ENCODE measurements around the gene ABL2. TPM values are rescaled to one million over a fixed set of nuclear protein-coding genes. Genes with fewer than 3 reads are reported as not detected.

ABL2 gene
- total and polyA plus RNA-seq, 8 donors: 10.5 to 33.4 (median 11.6) TPM

- no peak for TF ChIP-seq CTCF (IDR thresholded peaks at IDR 0.05)
- Histone ChIP-seq H3K27me3 (no peaks in the 10 kb centered on the region), H3K27ac (no peak overlapping the region), H3K9me3 (no peaks in the 10 kb centered on the region), H3K4me3 (no peak overlapping the region), H3K4me1 (peaks cover 0 to 7% of the 10 kb centered on the region in 2 donors), H3K36me3 (no peaks in the 10 kb centered on the region)
- DNase-seq (no peak), ATAC-seq (no peak)
- intact Hi-C loops (cut with DNase I): no loop called here
Measured at GRCh38 chr1:179164494-179164893, 65.0 kb downstream of the ABL2 start.

- Histone ChIP-seq H3K27ac (no peak overlapping the region), H3K9me3 (no peaks in the 10 kb centered on the region), H3K4me1 (no peaks in the 10 kb centered on the region), H3K4me3 (no peak overlapping the region), H3K36me3 (no peaks in the 10 kb centered on the region), H3K27me3 (no peaks in the 10 kb centered on the region)
- DNase-seq (no peak), ATAC-seq (no peak)
- intact Hi-C loops (cut with DNase I): no loop called here
- TF ChIP-seq CTCF (IDR thresholded peaks at IDR 0.05): no peak
Measured at GRCh38 chr1:179156708-179157107, 72.8 kb downstream of the ABL2 start.

- DNase-seq (no peak), ATAC-seq (no peak)
- H3K36me3 ChIP-seq: no peaks in the 10 kb centered on the region
- H3K27me3 ChIP-seq: no peaks in the 10 kb centered on the region
- H3K4me1 ChIP-seq: no peaks in the 10 kb centered on the region
- no peak overlapping the region for H3K4me3 ChIP-seq
- no peak overlapping the region for H3K27ac ChIP-seq
- H3K9me3 ChIP-seq: no peaks in the 10 kb centered on the region
- no peak for TF ChIP-seq CTCF (IDR thresholded peaks at IDR 0.05)
- intact Hi-C loops (cut with DNase I): no loop called here
Measured at GRCh38 chr1:179156026-179156425, 73.5 kb downstream of the ABL2 start.

GRCh38 chr1:179155615-179156014, 73.9 kb downstream of the ABL2 start:
- no peak for ATAC-seq
- no peaks in the 10 kb centered on the region for H3K9me3 ChIP-seq
- H3K36me3 ChIP-seq: no peaks in the 10 kb centered on the region
- no peak for TF ChIP-seq CTCF (IDR thresholded peaks at IDR 0.05)
- intact Hi-C loops (cut with DNase I): no loop called here
- H3K27me3 ChIP-seq: no peaks in the 10 kb centered on the region
- DNase-seq: no peak
- no peak overlapping the region for H3K27ac ChIP-seq
- no peaks in the 10 kb centered on the region for H3K4me1 ChIP-seq
- H3K4me3 ChIP-seq: no peak overlapping the region

- Histone ChIP-seq H3K27ac (peak overlapping the region in 1 of 2 donors; percentile 29), H3K4me1 (no peaks in the 10 kb centered on the region), H3K9me3 (no peaks in the 10 kb centered on the region), H3K27me3 (no peaks in the 10 kb centered on the region), H3K36me3 (no peaks in the 10 kb centered on the region), H3K4me3 (no peak overlapping the region)
- no peak for DNase-seq
- no peak for TF ChIP-seq CTCF (IDR thresholded peaks at IDR 0.05)
- intact Hi-C loops (cut with DNase I): no loop called here
- ATAC-seq: no peak
Measured at GRCh38 chr1:179154437-179154836, 75.0 kb downstream of the ABL2 start.

Measured in left lung (tissue), 10 donors.